ENCODE data around the gene RAC2.

GRCh38 chr22:37290737-37291136, 46.7 kb upstream of the RAC2 start:
- TF ChIP-seq CTCF (IDR thresholded peaks at IDR 0.05): no peak
- TF ChIP-seq POLR2A (IDR thresholded peaks at IDR 0.05): no peak
